Spinal cord (tissue), 10 donors: ENCODE measurements around the gene GALNT2. TPM values are rescaled to one million over a fixed set of nuclear protein-coding genes. Genes with fewer than 3 reads are reported as not detected.
A peak's percentile ranks its signal among the peaks of the same experiment; 100 is the strongest.

Experiments
- DNase-seq, 6 donors: peaks; one replicate each; pipeline versions ENCODE4 v3.0.0 to v3.0.0-alpha.2; 2013 to 2015; ENCODE audit warnings: low spot score in 6 of 6, low read depth in 4 of 6
- H3K27ac ChIP-seq: one replicate; pipeline ENCODE4 v1.5.1; 2013; ENCODE audit warnings: low read depth, low read length, control low read depth
- H3K27me3 ChIP-seq: one replicate; pipeline ENCODE4 v1.6.1; 2013; ENCODE audit warnings: low read length; ENCODE audit not compliant: control insufficient read depth, insufficient read depth
- H3K36me3 ChIP-seq: one replicate; pipeline ENCODE4 v1.6.1; 2013; ENCODE audit warnings: low read length; ENCODE audit not compliant: control insufficient read depth, insufficient read depth
- H3K4me1 ChIP-seq: one replicate; pipeline ENCODE4 v1.6.1; 2013; ENCODE audit warnings: low read length; ENCODE audit not compliant: control insufficient read depth, insufficient read depth
- H3K4me3 ChIP-seq: one replicate; pipeline ENCODE4 v1.5.1; 2013; ENCODE audit warnings: low read depth, low read length, control low read depth
- H3K9me3 ChIP-seq: one replicate; pipeline ENCODE4 v1.6.1; 2013; ENCODE audit warnings: low read length; ENCODE audit not compliant: control insufficient read depth, insufficient read depth
- WGBS: methylation state at CpG from one replicate; pipeline ENCODE4 v1.1.5; 2013; ENCODE audit warnings: missing lambda C conversion rate; ENCODE audit not compliant: insufficient coverage; 5-methylcytosine and 5-hydroxymethylcytosine counted together
- polyA plus RNA-seq, 2 donors: library from polyadenylated mRNA; unstranded; fragments of 120-200 nt; gene quantifications; one replicate each; pipeline ENCODE4 v1.2.1, GENCODE V29; 2013; ENCODE audit not compliant: insufficient read length in 2 of 2
- total RNA-seq, 2 donors: library from RNA; depleted of rRNA in 1 of 2; stranded (reverse); fragments of 120-200 nt in 1 of 2; fragments of >200 nt in 1 of 2; gene quantifications; one replicate each; pipeline versions ENCODE4 v1.2.3 to v1.2.4, GENCODE V29; 2013 to 2014
- donor health status: healthy.

The GALNT2 gene
- total and polyA plus RNA-seq, 4 donors: 34.2 to 59.4 (median 47.7) TPM

DNA sequence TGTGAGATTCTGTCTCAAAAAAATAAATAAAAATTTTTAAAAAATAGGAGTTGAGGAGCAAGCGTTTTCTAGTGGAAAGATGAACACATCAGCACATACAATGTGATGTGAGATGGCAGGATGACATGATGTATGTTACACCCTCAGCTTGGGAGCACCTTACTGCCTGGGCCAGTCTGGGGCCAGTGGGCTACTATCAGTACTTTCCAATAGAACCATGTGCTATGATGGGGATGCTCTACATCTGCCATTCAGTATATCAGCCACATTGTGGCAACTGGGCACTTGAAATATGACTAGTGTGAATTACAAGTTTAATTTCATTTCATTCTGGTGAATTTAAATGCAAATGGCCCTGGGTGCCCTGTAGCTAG is 203.1 kb downstream of the GALNT2 start:
- H3K27me3 ChIP-seq: no peaks in the 10 kb centered on the region
- H3K4me1 ChIP-seq: peaks cover 15% of the 10 kb centered on the region
- H3K4me3 ChIP-seq: no peak overlapping the region
- H3K27ac ChIP-seq: no peak overlapping the region
- no peak for DNase-seq
- WGBS: no CpG with 5 or more reads among the region's 1 CpG
- H3K9me3 ChIP-seq: no peaks in the 10 kb centered on the region
- H3K36me3 ChIP-seq: peaks cover 31% of the 10 kb centered on the region

DNA sequence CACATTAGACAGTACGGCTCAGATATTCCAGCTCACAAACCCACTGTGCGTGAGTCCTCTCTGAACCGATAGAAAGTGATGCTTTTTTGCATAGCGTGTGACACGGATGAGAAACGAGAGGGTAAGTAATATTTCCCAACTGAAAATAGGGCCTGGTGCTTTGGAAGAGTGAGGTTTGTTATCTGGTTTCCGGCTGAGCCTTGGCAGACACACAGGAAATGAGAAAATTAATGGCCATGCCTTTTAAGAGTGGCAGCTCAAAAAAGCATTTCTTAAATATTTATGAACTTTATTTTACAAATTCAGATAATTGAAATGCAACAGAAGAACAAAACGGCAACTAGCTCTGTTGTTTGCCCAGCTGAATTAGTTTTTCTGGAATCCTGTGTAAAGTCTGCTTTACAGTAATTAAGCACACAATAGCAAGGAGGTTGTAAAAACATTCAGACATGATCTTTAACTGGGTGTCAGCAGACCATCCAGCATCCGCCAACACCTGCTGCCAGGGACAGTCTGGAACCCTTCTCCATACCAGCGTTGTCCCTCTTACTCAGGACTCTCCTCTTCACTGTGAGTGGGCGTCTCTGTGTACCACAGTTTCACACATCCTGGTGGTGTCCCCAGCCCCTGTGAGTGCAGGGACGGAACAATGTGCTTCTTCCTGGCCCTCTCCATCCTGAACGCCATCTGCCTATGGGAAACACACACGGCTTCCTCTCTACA is 203.7 kb downstream of the GALNT2 start:
- H3K4me3 ChIP-seq: no peak overlapping the region
- H3K27ac ChIP-seq: no peak overlapping the region
- no peaks in the 10 kb centered on the region for H3K27me3 ChIP-seq
- 25% methylated on average over 10 of the region's 14 CpGs for whole genome bisulfite sequencing
- peaks cover 26% of the 10 kb centered on the region for H3K36me3 ChIP-seq
- peak in 2 of 6 donors; percentile 36 to 72 for DNase-seq
- peaks cover 15% of the 10 kb centered on the region for H3K4me1 ChIP-seq
- H3K9me3 ChIP-seq: no peaks in the 10 kb centered on the region

DNA sequence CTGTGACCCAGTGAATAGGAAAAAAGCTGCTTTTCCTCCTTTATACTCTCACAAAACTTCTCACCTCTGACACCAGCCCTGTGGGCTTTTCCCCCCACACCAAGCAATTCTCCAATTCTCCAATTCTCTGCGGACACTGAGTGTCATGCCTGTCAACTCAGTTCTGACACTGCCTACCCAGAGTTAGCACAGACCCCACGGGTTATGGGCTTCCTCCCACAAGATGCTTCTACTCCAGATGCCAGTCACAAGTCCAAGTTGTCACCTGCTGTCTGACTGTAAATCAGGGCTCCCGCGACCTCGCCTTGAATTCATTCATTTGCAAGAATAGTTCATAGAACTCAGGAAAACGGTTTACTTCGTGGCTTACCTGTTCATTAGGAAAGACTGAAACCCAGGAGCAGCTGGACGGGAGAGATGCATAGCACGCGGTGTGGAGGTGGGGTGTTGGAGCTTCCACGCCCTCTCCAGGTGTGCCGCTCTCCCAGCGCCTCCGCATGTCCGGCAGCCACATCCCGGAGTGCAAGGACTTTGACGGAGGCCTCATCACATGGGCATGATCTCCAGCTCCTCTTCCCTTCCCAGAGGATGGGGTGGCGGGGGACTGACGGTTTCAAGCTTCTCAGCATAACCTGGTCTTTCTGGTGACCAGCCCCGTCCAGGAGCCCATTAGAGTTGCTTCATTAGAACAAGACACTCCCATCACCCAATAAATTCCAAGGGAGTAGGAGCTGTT is 204.4 kb downstream of the GALNT2 start:
- no peak for DNase-seq

DNA sequence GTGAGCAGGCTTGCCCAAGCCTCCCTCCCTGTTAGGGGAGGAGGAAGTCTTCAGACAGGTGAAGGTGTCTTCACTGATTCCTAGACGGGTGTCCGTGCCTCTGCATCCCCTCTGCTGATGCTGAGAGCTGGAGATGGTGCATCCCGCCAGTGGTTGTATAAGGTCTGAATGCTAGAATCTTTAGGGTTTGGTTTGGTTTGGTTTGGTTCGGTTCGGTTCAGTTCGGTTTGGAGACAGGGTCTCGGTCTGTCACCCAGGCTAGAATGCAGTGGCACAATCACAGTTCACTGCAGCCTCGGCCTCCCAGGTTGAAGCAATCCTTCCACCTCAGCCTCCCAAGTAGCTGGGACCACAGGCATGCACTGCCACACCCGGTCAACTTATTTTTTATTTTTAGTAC is 205.5 kb downstream of the GALNT2 start:
- 98% methylated on average over 8 of the region's 9 CpGs for WGBS
- Histone ChIP-seq H3K4me1 (peaks cover 18% of the 10 kb centered on the region), H3K4me3 (no peak overlapping the region), H3K9me3 (no peaks in the 10 kb centered on the region), H3K27ac (no peak overlapping the region), H3K36me3 (peaks cover 25% of the 10 kb centered on the region), H3K27me3 (no peaks in the 10 kb centered on the region)
- DNase-seq: no peak

More for the DNA sequence above, 204.4 kb downstream of the GALNT2 start:
- Histone ChIP-seq H3K9me3 (no peaks in the 10 kb centered on the region), H3K4me3 (no peak overlapping the region), H3K27ac (no peak overlapping the region), H3K4me1 (peaks cover 16% of the 10 kb centered on the region), H3K36me3 (peaks cover 27% of the 10 kb centered on the region), H3K27me3 (no peaks in the 10 kb centered on the region)
- 94% methylated on average over 18 of the region's 20 CpGs for WGBS

- H3K27me3 ChIP-seq: no peaks in the 10 kb centered on the region
- peaks cover 25% of the 10 kb centered on the region for H3K36me3 ChIP-seq
- 91% methylated on average over 6 of the region's 7 CpGs for WGBS
- peaks cover 18% of the 10 kb centered on the region for H3K4me1 ChIP-seq
- no peak for DNase-seq
- H3K4me3 ChIP-seq: no peak overlapping the region
- no peak overlapping the region for H3K27ac ChIP-seq
- no peaks in the 10 kb centered on the region for H3K9me3 ChIP-seq
Measured at GRCh38 chr1:230273141-230273710, 206.2 kb downstream of the GALNT2 start.

GRCh38 chr1:230274254-230274653 is 207.2 kb downstream of the GALNT2 start:
- H3K4me1 ChIP-seq: peaks cover 14% of the 10 kb centered on the region
- H3K9me3 ChIP-seq: no peaks in the 10 kb centered on the region
- WGBS: 90% methylated on average over 13 of the region's 15 CpGs
- no peak overlapping the region for H3K4me3 ChIP-seq
- H3K27ac ChIP-seq: no peak overlapping the region
- DNase-seq: no peak
- H3K36me3 ChIP-seq: peaks cover 31% of the 10 kb centered on the region
- no peaks in the 10 kb centered on the region for H3K27me3 ChIP-seq

DNA sequence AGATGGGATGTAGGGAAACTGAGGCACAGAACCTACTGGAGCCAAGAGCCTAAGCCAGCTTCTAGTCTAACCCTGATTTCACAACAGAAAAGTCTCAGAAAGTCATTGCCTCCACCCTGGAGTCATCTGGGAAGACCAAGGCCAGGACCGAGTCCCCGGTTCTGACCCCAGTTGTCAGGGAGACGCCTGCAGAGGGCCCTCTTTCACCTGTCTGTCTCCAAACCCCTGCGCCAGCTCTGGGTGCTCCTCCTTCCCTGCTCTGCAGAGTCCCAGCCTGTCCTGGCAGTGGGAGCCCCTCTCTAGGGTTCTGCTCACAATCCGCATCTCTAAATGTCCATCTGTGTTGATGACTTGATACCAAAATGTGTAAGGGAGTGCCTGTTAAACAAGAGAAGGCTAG is 209.4 kb downstream of the GALNT2 start:
- no peak overlapping the region for H3K27ac ChIP-seq
- H3K27me3 ChIP-seq: no peaks in the 10 kb centered on the region
- H3K9me3 ChIP-seq: no peaks in the 10 kb centered on the region
- no peak for DNase-seq
- peaks cover 3% of the 10 kb centered on the region for H3K4me1 ChIP-seq
- peaks cover 52% of the 10 kb centered on the region for H3K36me3 ChIP-seq
- WGBS: 91% methylated on average over 4 of the region's 5 CpGs
- no peak overlapping the region for H3K4me3 ChIP-seq

- Histone ChIP-seq H3K27ac (no peak overlapping the region), H3K4me1 (peaks cover 3% of the 10 kb centered on the region), H3K9me3 (no peaks in the 10 kb centered on the region), H3K36me3 (peaks cover 53% of the 10 kb centered on the region), H3K27me3 (no peaks in the 10 kb centered on the region), H3K4me3 (no peak overlapping the region)
- peak in 2 of 6 donors; percentile 64 to 73 for DNase-seq
- 32% methylated on average over 6 of the region's 15 CpGs for WGBS
Measured at GRCh38 chr1:230277201-230278025, 210.4 kb downstream of the GALNT2 start.

GRCh38 chr1:230278376-230278775 is 211.3 kb downstream of the GALNT2 start:
- H3K4me1 ChIP-seq: peaks cover 3% of the 10 kb centered on the region
- no peak overlapping the region for H3K27ac ChIP-seq
- peaks cover 53% of the 10 kb centered on the region for H3K36me3 ChIP-seq
- H3K9me3 ChIP-seq: no peaks in the 10 kb centered on the region
- H3K27me3 ChIP-seq: no peaks in the 10 kb centered on the region
- WGBS: 98% methylated on average over 7 of the region's 7 CpGs
- DNase-seq: no peak
- H3K4me3 ChIP-seq: no peak overlapping the region
